Stimulated activated CD8-positive, alpha-beta memory T cell treated with anti-CD3 and anti-CD28 coated beads, Interleukin-7, amount 100 ng/mL, for 1 hour (primary cell): Measurements from ENCODE around the gene PNCK.

ENCODE experiments used
- DNase-seq, 2 donors: peaks; one replicate each; pipeline ENCODE4 v3.0.0-alpha.2; 2020; ENCODE audit warnings: low read depth in 2 of 2

The PNCK gene

DNA sequence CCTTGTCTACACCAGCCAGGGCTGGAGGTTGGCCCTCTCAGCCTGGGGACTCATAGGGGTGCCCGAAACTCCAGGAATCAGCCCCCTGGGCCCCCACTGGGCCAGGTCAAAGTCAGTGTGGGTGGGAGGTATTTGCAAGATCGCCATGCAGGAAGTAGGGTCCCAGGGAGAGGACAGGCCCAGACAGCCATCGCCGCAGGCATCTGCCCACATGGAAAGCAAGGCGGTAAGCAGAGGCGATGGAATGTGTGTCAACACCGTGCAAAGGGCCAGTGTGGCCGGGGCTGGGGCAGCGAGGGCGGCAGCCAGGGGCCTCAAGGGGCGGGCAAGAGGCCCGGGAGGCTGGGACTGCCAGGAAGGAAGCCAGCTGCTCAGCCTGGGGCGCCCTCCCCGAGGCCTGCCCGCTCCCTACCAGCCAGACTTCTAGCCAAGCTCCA, 45.9 kb downstream of the PNCK start:
- DNase-seq, result no peak

DNA sequence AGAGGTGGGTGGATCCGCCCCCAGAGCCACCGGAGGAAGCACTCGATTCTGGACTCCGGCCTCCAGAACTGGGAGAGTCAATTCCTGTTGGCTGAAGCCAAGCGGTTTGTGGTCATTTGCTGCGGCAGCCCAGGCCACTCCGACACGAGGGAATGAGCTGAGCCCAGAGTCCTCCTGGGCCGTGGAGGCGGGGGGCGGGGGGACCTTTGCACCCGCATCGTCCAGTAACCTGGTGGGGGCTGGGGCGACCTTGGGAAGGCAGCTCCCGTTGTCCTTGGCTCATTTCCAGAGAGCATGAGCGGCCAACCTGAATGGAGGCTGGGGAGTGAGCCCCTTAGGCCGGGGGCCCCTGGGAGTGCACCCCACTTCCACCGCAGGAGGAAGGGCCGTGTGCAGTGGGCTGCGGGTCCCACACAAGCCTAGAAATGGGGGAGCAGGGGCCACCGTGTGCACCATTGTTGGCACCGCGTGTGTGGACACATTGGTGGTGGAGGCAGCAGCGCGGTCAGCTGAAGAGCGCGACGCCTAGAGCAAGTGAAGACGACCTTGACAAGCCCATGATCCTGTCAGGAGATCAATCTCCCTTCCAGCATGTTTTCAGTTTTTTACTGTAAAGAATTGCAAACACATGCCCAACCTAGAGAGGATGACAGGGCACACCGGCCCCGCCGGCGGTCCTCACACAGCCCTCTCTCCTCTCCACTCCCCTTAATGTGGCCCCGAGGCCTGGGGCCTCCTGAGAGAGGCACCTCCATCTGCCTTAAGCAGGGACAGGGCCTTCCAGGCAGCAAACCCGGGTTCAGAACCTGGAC, 46.5 kb downstream of the PNCK start:
- no peak for DNase-seq

DNA sequence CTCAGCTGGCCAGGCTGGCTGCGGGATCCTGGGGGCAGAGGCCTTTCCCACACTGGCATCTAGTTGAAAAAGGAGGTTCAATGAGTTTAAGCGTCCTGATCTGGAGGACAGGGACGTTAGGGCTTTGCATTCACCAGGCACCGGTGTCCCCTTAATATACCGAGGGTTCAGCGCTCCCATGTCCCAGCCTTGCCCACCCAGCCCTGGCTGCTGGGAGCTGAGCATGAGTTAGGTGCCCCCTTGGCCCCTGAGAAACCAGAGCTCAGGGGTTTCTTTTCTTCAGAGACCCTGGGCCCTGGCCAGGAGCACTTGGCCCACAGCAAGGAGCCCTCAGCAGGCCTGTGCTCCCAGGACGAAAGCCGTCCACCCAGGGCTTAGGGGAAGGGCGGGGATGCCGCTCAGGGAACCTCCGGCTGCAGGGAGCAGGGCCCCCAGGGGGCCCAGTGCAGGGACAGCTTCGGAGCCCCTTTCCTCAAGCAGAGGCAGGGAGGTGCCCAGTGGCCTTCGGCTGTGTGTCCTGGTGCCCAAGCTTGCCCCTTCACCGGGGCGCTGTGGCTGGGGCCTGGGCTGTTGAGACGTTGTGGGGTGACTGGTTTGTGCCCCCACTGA, 47.5 kb downstream of the PNCK start:
- DNase-seq, result no peak

DNA sequence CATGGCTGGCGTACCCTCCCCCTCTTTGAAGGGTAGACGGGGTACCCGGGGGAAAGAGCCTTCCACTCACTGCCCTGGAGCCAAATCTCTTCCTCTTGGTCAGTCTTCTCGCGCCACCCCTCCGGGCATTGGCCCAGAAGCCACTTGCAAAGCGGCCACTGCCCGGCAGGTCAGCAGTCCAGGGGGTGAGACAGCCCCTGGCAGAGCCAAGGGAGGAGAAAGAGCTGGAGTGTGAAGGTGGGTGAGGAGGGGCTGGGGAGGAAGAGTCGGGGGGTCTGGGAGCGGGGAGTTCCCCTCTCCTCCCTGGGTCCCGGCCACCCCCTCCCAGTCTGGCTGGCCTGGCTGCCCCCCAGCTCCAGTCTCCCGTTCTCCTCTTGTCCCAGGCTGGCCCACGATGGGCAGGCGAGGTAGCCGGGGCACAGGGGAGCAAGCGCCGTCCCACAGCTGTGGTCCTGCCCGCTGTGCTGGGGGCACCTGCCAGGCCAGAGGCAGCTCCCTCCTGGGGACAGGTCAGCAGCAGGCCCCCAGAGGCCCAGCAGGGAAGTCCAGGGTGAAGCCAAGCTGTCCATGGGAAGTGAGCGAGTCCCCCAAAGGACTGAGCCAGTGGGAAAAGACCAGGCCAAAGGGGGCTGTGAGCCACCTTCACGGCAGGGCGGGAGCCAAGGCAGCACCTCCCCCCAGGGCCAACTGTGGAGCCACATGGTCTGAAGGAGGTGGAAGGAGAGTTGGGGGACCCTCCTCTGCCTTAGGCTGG, 48.2 kb downstream of the PNCK start:
- DNase-seq, result no peak

DNA sequence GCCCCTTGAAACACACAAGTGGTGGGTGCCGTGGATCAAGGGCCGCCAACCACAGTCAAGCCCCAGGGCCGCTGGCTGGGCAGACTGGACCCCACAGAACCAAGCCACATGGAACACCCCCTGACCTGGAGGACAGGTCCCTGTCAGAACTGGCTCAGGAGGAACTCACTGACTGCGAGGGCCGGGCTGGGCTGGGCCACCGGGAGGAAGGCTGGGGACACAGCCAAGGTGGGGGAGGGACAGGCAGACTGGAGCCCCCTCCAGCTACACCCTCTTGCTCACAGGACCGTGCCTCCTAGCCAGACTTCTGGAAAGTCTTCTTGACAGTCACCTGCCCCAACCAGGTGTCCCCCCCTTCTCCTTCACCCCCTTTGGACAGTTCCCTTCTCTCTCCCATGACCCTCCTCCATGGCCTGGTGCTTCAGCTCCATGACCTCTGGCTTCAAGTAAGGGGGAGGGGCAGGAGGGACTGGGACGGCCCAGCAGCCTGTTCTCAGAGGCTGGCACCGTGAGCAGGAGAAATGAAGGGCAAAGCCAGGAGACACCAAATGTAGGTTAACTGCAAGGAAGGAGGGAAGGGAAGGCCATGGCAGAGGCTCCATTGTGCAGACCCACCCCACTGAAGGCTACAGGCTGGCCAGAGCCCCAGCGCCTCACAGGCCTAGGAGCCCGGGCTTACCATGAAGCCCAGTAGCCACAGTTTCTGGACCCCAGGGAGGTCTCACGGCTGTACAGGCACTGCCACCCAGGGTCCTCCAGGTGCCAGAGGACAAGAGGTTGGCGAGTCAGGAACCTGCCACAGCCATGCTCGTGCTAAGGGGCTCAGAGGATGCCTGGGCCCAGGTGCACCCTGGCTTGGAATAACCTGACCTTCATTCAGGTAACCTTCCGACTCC, 49.2 kb downstream of the PNCK start:
- no peak for DNase-seq

DNA sequence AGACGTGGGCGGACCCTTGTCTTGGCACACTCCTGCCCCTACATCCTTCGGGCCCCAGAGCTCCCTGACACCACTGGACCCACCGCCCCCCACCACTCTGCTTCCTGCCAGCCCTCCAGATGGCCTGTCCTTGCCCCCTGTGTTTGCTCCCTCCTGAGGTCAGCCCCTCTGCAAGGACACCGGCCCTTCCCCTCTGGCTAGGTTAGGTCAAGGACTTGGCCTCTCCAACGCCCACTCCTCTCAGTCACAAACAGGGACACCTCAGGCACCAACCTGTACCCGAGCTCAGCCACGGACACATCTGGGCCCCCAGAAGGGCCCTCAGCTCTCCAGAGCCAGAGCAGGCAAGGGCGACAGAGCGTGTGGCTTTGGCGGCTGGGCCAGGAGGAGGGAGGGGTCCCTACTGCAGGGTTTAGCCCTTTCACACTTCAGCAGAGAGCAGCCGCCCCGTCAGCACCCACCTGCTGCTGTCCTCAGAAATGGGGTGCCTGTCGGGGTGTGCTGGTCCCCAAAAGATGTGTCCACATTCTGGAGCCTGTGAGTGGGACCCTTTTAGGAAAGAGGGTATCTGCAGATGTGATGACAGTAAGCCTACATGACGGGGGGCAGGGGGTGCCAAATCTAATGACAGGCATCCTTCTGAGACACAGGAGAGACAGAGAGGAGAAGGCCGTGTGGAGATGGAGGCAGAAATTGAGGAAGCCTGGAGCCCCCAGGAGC, 50.1 kb downstream of the PNCK start:
- DNase-seq, result no peak

DNA sequence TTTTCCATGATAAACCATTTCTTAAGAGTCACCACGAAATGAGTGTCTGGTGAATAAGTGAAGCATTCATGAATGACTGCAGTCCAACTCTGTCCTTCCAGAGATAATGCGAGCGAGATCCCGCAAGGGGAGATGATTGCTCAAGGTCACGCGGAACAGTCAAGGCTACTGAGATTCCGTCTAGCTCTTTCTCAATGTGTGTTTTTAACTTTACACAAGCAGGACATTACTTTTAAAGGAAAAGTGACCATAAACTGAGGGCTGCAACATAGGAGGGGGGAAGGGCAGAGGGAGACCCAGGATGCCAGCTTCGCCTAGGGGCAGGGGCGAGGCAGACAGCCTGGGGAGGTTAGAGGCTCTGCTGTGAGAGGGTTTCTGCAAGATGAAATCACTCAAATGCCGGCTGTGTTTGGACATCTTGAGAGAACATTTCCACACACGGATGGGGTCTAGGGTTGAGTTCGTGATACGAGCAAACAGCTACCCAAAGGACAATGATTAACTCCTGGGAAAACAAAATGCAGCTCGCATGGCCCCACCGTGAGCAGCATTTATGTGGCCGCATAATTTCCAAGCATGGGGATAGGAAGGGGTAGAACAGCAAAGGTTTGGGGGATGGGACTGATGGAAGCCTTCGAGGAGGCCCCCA, 50.8 kb downstream of the PNCK start:
- DNase-seq, result no peak

DNA sequence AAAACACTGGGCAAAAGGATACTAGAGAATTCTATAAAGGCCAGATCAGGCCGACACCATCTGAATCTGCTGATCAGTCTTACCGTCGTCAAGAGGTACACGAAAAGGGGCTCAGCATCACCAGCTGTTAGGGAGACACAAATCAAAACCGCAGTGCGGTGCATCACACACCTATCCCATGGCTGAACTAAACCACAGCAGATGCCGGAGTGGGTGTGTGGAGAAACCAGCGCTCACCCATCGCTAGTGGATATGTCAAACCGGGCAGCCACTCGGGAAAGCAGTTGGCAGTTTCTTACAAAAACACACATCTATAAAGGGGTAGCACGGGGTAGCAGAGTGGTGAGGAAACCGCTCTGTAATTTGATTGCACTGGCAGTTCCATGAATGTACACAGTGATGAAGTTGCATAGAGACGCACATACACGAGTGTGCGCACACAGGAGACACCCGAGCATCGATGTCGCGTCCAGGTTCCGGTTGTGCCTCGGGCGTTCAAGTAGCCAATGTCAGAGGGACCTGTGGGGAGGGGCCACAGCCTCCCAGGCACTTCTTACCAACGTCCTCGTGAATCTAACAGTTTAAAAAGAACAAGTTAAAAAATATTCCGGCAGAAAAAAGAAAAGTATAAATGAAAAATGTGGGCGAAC, 51.5 kb downstream of the PNCK start:
- DNase-seq, result no peak

DNA sequence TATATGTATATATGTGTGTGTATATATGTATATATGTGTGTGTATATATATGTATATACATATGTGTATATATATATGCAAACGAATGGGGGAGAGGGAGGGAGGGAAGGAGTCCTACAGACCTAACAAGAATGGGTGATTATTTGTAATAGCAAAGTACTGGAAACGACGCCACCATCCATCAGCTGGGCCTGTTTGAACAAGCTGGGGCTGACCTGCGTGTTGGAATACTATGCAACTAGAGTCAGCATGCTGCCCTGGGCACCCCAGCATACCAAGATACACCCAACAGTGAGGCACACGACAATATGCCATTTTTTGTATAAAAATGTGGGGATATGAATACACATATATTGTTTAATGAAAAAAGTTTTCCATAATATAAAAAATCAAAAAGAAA, 53.0 kb downstream of the PNCK start:
- no peak for DNase-seq
